Measurements from ENCODE around the gene THSD4. TPM values are rescaled to one million over a fixed set of nuclear protein-coding genes. Genes with fewer than 3 reads are reported as not detected.

THSD4 gene
- total RNA-seq, 2 experiments from 2014 or later: not detected

- H3K36me3 Mint-ChIP-seq (ENCODE audit: low read depth): no peaks in the 10 kb centered on the region
Observed at GRCh38 chr15:71734709-71735384, 619.6 kb downstream of the THSD4 start.

GRCh38 chr15:71735385-71735757 is 620.1 kb downstream of the THSD4 start:
- ATAC-seq (no peak), DNase-seq (no peak)
- H3K9me3 Mint-ChIP-seq: no peaks in the 10 kb centered on the region
- H3K27ac Mint-ChIP-seq: no peak overlapping the region
- no peak overlapping the region for H3K4me3 Mint-ChIP-seq
- no peak for TF ChIP-seq CTCF (IDR thresholded peaks at IDR 0.05)
- ChIA-PET POLR2A (no interaction called here), CTCF (no interaction called here)
- no peaks in the 10 kb centered on the region for H3K4me1 Mint-ChIP-seq (ENCODE audit: low read depth)
- intact Hi-C loops (cut with micrococcal nuclease): loop anchor here (10.0 kb wide), 1 partner anchor 291 kb away; no protein-coding TSS in a partner anchor
- H3K36me3 Mint-ChIP-seq (ENCODE audit: low read depth): no peaks in the 10 kb centered on the region
- H3K27me3 Mint-ChIP-seq: peaks cover 14% of the 10 kb centered on the region

More at GRCh38 chr15:71734709-71735384, 619.6 kb downstream of the THSD4 start:
- H3K27me3 Mint-ChIP-seq: peaks cover 14% of the 10 kb centered on the region
- H3K27ac Mint-ChIP-seq: no peak overlapping the region
- TF ChIP-seq CTCF (IDR thresholded peaks at IDR 0.05): no peak
- no peak for DNase-seq
- no peaks in the 10 kb centered on the region for H3K4me1 Mint-ChIP-seq (ENCODE audit: low read depth)
- ChIA-PET POLR2A (no interaction called here), CTCF (no interaction called here)
- ATAC-seq: no peak
- H3K4me3 Mint-ChIP-seq: no peak overlapping the region
- intact Hi-C loops (cut with micrococcal nuclease): loop anchor here (10.0 kb wide), 1 partner anchor 290 kb away; no protein-coding TSS in a partner anchor
- H3K9me3 Mint-ChIP-seq: no peaks in the 10 kb centered on the region

GRCh38 chr15:71736286-71736947 is 621.1 kb downstream of the THSD4 start:
- Mint-ChIP-seq H3K27me3 (peaks cover 12% of the 10 kb centered on the region), H3K27ac (no peak overlapping the region), H3K9me3 (no peaks in the 10 kb centered on the region), H3K36me3 (ENCODE audit: low read depth) (no peaks in the 10 kb centered on the region), H3K4me3 (no peak overlapping the region), H3K4me1 (ENCODE audit: low read depth) (no peaks in the 10 kb centered on the region)
- ATAC-seq (no peak), DNase-seq (no peak)
- intact Hi-C loops (cut with micrococcal nuclease): loop anchor here (10.0 kb wide), 1 partner anchor 292 kb away; no protein-coding TSS in a partner anchor
- TF ChIP-seq CTCF (IDR thresholded peaks at IDR 0.05): no peak
- ChIA-PET CTCF (no interaction called here), POLR2A (no interaction called here)

- ATAC-seq (no peak), DNase-seq (no peak)
- Mint-ChIP-seq H3K27ac (no peak overlapping the region), H3K27me3 (peaks cover 7% of the 10 kb centered on the region), H3K4me3 (no peak overlapping the region), H3K4me1 (ENCODE audit: low read depth) (no peaks in the 10 kb centered on the region), H3K9me3 (no peaks in the 10 kb centered on the region), H3K36me3 (ENCODE audit: low read depth) (no peaks in the 10 kb centered on the region)
- no peak for TF ChIP-seq CTCF (IDR thresholded peaks at IDR 0.05)
- CTCF ChIA-PET: no interaction called here
- intact Hi-C loops (cut with micrococcal nuclease): loop anchor here (10.0 kb wide), 1 partner anchor 293 kb away; no protein-coding TSS in a partner anchor
- POLR2A ChIA-PET: no interaction called here
Observed at GRCh38 chr15:71737761-71738160, 622.5 kb downstream of the THSD4 start.

- Mint-ChIP-seq H3K27me3 (peaks cover 7% of the 10 kb centered on the region), H3K27ac (no peak overlapping the region), H3K9me3 (no peaks in the 10 kb centered on the region), H3K36me3 (ENCODE audit: low read depth) (no peaks in the 10 kb centered on the region), H3K4me1 (ENCODE audit: low read depth) (peaks cover 3% of the 10 kb centered on the region), H3K4me3 (no peak overlapping the region)
- POLR2A ChIA-PET: no interaction called here
- TF ChIP-seq CTCF (IDR thresholded peaks at IDR 0.05): no peak
- DNase-seq: no peak
- intact Hi-C loops (cut with micrococcal nuclease): loop anchor here (10.0 kb wide), 1 partner anchor 295 kb away; no protein-coding TSS in a partner anchor
- no peak for ATAC-seq
- CTCF ChIA-PET: interaction anchor here (1.4 to 1.7 kb wide), 2 partner anchors 12 to 417 kb away, joined by 3 to 5 read pairs; no protein-coding TSS in a partner anchor
Observed at GRCh38 chr15:71739355-71739754, 624.1 kb downstream of the THSD4 start.

All from activated CD8-positive, alpha-beta T cell treated with anti-CD3 and anti-CD28 coated beads for 36 hours (primary cell).